HG02970 (cell line): ENCODE measurements around the gene CMTM2.
"Not testable (repeated sequence)": the region's sequence is repeated elsewhere in the genome, so short reads cannot be mapped to it uniquely, and the experiment has no call there.

Experiments
- ATAC-seq: cut with Tn5 transposase; IDR thresholded peaks from one replicate; pipeline ENCODE4 v1.9.1; 2021; ENCODE audit warnings: mild to moderate bottlenecking, moderate library complexity, moderate number of reproducible peaks; ENCODE audit not compliant: unreplicated experiment, low FRiP score

CMTM2 gene

DNA sequence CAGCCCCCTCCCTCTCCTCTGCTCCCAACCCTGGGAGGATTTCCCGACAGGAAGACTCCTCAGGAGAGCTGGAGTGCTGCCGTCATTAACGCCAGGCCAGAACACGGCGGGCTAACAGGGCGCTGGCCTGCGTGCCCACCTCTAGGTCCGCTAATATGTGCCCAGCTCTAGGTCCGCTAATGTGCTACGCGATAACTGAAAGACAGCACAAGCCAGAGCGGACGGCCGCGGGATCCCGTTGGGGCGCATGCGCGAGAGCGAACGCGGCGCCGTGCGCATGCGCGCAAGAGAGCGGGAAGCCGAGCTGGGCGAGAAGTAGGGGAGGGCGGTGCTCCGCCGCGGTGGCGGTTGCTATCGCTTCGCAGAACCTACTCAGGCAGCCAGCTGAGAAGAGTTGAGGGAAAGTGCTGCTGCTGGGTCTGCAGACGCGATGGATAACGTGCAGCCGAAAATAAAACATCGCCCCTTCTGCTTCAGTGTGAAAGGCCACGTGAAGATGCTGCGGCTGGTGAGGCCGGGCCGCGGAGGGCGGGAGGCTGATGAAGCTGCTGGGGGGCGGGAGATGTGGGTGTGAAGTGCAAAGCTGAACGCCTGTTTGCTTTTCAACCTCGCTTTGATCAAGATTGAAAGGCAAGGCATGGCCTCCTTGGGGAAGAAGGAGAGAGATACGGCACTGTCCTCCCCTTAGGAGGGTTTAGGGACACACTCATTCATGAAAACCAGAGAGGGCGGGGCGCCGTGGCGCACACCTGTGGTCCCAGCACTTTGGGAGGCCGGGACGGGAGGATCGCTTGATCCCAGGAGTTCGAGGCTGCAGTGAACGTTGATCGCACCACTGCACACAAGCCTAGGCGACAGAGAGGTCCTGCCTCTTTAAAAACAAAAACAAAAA, 26.7 kb upstream of the CMTM2 start, which contains the start of gene CKLF:
CKLF (plus strand) TSS at position 291 of the 892 bp plus-strand sequence; CDS start at position 431, 140 bp downstream.
- ATAC-seq: peak; percentile 80

DNA sequence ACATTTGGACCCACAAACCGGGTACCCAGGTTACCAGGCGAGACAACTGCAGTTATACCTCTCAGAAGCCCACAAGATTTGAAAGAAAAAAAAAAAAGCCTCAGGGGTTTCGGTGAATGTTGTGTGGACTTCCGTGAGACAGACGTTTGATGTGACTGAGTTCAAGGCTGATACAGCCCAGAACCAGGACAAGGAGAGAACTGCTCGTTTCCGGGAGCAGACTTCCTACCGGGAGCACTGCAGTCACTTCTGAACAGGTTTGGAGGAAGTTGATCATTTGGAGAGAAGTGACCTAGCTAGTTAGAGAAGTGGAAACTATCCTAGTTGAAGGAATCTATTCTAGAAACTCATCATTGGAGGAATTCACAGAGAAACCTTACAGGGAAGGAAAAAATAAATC, 26.0 kb upstream of the CMTM2 start:
- ATAC-seq: no peak

- no peak for ATAC-seq
Measured at GRCh38 chr16:66554021-66554420, 25.2 kb upstream of the CMTM2 start.

- no peak for ATAC-seq
Measured at GRCh38 chr16:66554495-66554894, 24.8 kb upstream of the CMTM2 start.

GRCh38 chr16:66560107-66560506, 19.2 kb upstream of the CMTM2 start:
- no peak for ATAC-seq

GRCh38 chr16:66561381-66562080, 17.7 kb upstream of the CMTM2 start:
- no peak for ATAC-seq

- ATAC-seq: no peak
Measured at GRCh38 chr16:66562409-66562808, 16.9 kb upstream of the CMTM2 start.

DNA sequence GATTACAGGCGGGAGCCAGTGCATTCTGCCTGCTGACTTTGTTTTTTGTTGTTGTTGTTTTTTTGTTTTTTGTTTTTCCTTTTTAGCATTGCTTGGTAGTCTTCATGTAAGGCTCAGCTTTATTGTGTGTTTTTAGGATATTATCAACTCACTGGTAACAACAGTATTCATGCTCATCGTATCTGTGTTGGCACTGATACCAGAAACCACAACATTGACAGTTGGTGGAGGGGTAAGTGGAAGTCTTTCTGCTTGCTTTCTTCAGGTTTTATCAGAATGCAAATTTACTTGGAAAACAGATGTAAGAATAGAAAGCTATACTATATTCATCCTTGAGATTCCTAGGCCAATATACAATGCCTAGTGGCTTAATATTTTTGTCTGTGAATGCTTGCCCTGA, 16.3 kb upstream of the CMTM2 start:
- no peak for ATAC-seq

DNA sequence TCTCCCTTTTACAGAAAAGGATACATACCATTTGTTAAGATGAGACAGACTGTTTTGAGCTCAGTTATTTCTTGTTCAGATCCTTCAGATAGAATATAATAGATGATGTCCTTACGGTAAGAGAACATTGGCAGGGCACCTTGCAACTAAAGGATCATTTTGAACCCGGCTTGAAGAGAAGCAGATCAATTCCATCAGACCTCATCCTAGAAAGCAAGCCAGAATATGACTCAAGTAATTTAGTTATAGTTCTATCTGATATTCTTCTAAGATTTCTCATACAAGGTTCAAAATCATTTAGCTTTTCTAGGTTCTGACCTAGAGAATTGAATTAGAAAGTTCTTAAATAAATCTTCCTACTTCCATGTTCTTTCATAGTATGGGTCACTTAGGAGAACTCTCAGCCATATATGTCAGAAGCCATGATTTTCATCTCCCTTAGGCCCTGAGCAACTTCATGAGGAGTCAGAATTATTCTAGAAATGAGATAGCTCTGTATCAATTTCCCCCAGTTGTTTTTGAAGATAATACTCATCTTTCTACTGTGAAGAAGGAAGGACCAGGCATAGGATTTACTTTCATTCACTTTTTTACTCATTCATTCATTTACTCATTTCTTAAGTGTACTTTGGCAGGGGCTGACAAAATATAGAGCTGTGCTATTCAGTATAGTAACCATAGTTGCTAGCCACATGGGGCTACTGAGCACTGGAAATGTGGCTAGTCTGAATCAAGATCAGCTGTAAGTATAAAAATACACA, 15.5 kb upstream of the CMTM2 start:
- no peak for ATAC-seq

DNA sequence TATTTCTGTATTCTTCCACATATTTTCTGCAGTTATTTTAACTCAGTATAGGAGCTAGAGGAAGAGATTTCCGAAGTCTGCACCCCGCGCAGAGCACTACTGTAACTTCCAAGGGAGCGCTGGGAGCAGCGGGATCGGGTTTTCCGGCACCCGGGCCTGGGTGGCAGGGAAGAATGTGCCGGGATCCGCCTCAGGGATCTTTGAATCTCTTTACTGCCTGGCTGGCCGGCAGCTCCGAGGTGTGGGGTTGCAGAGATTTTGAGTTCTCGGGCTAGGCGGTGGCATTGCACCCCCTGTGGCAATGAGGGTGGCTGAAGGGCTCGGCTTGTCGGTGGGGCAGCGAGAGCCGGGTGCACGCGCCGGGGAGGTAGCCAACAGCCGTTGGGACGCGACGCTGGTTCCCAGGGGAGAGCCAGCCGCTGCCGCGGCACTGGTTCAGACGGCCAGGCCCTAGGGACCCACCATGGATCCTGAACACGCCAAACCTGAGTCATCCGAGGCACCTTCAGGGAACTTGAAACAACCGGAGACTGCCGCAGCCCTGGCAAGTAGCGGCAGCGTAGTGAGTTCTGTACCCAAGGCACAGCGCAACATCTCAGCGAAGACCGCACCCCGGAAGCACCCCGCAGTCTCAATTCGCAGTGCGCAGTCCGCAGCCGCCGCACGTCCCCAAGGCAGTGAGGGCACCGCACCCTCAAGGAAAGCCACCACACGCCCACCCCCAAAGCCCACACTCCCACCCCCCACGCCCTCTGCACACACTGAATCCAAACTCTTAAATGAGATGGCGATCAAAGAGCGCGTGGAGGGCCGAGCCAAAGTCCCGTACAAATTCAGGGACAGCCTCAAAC, 13.0 kb upstream of the CMTM2 start, which contains the start of gene CMTM1:
CMTM1 (plus strand) TSS at position 389 of the 851 bp plus-strand sequence; CDS start at position 464, 75 bp downstream.
- no peak for ATAC-seq

- not testable (repeated sequence) for ATAC-seq
Measured at GRCh38 chr16:66567270-66567669, 12.0 kb upstream of the CMTM2 start.

DNA sequence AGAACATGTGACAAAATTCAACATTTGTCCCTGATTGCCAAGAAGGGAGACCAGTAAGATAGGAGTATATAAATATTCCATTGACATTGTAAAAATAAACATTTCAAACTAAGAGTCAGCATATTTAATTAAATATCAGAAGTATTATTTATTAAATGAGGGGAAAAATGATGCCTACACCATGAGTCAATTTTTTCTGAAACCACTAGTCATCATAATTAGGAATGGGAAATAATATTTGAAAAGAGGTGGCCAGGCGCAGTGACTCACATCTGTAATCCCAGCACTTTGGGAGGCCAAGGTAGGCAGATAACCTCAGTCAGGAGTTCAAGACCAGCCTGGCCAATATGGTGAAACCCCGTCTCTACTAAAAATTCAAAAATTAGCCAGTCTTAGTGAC, 10.9 kb upstream of the CMTM2 start:
- no peak for ATAC-seq

DNA sequence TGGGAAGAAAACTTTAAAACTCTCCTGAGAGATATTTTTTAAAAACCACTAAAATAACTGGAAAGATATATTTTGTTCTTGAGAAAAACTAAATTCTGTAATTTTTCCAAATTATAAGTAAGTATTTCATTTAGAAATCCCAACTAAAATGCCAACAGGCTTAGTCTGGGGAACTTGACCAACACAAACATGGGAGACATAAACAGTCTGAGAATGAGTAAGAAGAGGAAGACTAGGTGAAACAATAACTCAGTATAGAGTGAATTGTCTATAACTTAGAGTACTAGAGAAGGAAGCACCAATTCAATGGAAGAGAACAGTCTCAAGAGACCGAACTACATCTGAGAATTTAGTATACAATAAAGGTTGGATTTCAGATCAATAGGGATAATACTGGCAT, 10.1 kb upstream of the CMTM2 start:
- no peak for ATAC-seq

DNA sequence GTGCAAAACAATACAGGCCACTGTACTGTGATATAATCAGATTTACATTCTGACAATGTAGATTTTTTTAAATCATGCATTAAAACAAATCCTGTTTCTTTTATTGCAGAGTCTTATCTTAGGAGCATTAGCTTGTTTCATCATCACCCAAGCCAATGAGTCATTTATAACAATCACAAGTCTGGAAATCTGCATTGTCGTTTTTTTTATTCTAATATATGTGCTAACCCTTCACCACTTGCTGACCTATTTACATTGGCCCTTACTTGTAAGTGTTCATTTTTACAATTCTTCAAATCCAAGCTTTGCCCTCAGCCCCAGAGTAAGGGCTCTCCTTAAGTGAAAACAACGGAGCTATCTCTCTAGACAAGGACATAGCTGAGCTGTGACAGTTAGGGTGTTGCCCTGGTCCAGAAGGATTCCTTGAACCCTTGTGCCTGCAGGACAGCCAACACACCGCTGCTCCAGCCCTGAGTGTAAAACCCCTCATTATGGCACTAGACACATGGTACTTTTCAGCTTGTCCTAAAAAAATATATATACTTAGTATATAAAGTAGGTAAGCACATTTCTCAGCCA, 9.3 kb upstream of the CMTM2 start:
- no peak for ATAC-seq

DNA sequence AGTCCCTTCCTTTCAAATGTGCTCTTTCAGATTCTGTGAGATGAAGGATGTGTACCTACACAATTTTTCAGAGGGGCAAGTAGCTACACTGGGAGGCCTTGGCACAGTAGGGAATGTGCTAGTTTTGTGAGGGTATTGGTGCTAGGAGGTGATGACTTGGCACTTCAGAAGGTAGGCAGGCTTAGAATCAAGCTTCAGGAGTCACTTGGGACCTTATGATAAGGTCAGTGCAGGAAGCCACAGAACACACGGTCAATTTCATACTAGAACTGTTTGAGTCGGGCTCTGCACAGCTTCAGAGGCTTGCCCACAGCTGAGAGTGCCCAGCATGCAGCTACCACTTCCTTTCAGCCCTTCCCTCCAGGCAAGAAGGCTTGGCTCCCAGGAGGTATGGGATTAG, 6.9 kb upstream of the CMTM2 start:
- ATAC-seq: no peak

- no peak for ATAC-seq
Measured at GRCh38 chr16:66574081-66574480, 5.2 kb upstream of the CMTM2 start.

DNA sequence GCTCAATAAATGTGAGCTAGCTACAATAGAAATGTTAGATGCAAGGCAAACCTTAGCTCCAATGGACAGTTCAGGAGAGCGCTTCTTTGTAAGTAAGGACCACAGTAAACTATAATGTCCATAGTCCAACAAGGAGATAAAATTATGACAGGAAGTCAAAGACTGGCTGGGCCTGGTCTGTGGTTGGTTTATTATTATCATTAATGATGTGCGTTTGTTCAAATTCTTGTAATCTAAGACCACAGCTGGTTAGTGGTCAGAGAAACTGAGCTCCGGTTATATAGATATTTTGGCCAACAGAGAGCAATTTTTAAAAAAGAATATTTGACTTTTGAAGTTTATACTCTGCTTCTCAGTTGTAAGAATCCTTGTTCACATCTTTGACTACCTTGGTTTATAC, 4.7 kb upstream of the CMTM2 start:
- no peak for ATAC-seq

DNA sequence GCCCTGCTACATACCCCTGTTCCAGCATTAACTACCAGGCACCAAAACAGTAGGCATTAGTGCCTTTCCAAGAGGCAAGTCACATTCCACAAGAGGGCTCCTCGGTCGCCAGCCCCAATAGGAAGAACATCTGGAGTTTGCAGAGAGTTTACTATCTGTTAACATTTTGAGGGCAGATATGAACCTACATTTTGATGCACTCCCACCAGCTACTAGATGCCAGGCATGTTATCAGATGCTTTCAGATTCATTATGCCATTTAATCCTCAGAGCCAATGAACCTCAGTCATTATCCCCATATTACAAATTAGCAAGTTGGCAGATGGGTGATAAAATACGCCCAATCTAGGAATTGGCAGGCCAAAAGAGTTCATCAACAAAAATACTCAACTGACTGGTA, 4.2 kb upstream of the CMTM2 start:
- ATAC-seq: no peak

DNA sequence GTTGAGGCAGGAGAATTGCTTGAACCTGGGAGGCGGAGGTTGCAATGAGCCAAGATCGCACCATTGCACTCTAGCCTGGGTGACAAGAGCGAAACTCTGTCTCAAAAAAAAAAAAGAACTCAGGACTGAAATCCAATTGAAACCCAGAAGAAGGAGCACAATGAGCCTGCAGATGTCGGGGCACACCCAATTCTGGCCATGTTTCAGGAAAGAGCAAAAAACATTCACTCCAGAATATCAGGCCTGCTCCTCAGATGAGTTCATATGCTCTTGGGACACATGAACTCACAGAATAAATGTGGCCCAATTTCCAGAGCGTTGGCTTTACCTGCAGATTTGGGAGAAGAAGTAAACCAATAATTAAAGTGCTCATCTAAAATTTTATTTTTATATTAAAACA, 3.0 kb upstream of the CMTM2 start:
- no peak for ATAC-seq
